CD8-positive, alpha-beta memory T cell (primary cell): Measurements from ENCODE around the gene TCF7. TPM values are rescaled to one million over a fixed set of nuclear protein-coding genes. Genes with fewer than 3 reads are reported as not detected.

Experiments
- CTCF ChIA-PET: fragments of 350-600 bp; sonication (Branson Sonifier 250); formaldehyde crosslinking; loops from one replicate; lab custom pipeline; 2021; ENCODE audit warnings: antibody characterized with exemption; lab: Charles Lee
- POLR2A ChIA-PET: fragments of 350-600 bp; sonication (Branson Sonifier 250); formaldehyde crosslinking; loops from one replicate; lab custom pipeline; 2021; ENCODE audit warnings: antibody characterized with exemption; lab: Charles Lee
- DNase-seq, 5 donors: peaks; one replicate each; pipeline versions ENCODE4 v3.0.0 to v3.0.0-alpha.2; 2020 to 2022; ENCODE audit warnings: mixed read lengths in 1 of 5
- H3K27ac ChIP-seq: one replicate; pipeline ENCODE4 v1.7.0; 2013; ENCODE audit warnings: low read depth, mild to moderate bottlenecking, low read length, moderate library complexity
- H3K27me3 ChIP-seq: 2 replicates; pipeline ENCODE4 v1.7.0; 2013; ENCODE audit warnings: low read length, mild to moderate bottlenecking; ENCODE audit not compliant: insufficient read depth, poor library complexity, severe bottlenecking
- H3K36me3 ChIP-seq: 2 replicates; pipeline ENCODE4 v1.7.0; 2013; ENCODE audit warnings: mild to moderate bottlenecking, low read length, moderate library complexity; ENCODE audit not compliant: insufficient read depth
- H3K4me1 ChIP-seq: 2 replicates; pipeline ENCODE4 v1.7.0; 2013; ENCODE audit warnings: mild to moderate bottlenecking, low read length, moderate library complexity; ENCODE audit not compliant: insufficient read depth
- H3K4me3 ChIP-seq: 2 replicates; pipeline ENCODE4 v1.7.0; 2013; ENCODE audit warnings: mild to moderate bottlenecking, low read length
- H3K9me3 ChIP-seq: 2 replicates; pipeline ENCODE4 v1.7.0; 2013; ENCODE audit warnings: mild to moderate bottlenecking, low read length
- H3K27ac Mint-ChIP-seq, 8 donors: one replicate each; pipeline ENCODE4 v1.8.0; 2020 to 2021; ENCODE audit warnings: mixed read lengths in 8 of 8, mild to moderate bottlenecking in 6 of 8, inconsistent platforms in 3 of 8, moderate library complexity in 3 of 8
- H3K27me3 Mint-ChIP-seq, 2 donors: one replicate each; pipeline ENCODE4 v1.8.0; 2020 to 2021; ENCODE audit warnings: mixed read lengths in 2 of 2, mild to moderate bottlenecking in 1 of 2, moderate library complexity in 1 of 2
- H3K36me3 Mint-ChIP-seq, 3 donors: one replicate each; pipeline ENCODE4 v1.8.0; 2020 to 2021; ENCODE audit warnings: mixed read lengths in 3 of 3, inconsistent platforms in 1 of 3, mild to moderate bottlenecking in 1 of 3
- H3K4me1 Mint-ChIP-seq, 3 donors: one replicate each; pipeline ENCODE4 v1.8.0; 2020 to 2021; ENCODE audit warnings: mixed read lengths in 3 of 3, inconsistent platforms in 1 of 3, mild to moderate bottlenecking in 1 of 3
- H3K4me3 Mint-ChIP-seq, 7 donors: one replicate each; pipeline ENCODE4 v1.8.0; 2020 to 2021; ENCODE audit warnings: mixed read lengths in 7 of 7, mild to moderate bottlenecking in 6 of 7, moderate library complexity in 4 of 7, inconsistent platforms in 2 of 7
- H3K9me3 Mint-ChIP-seq, 5 donors: one replicate each; pipeline ENCODE4 v1.8.0; 2020 to 2022; ENCODE audit warnings: mixed read lengths in 5 of 5, mild to moderate bottlenecking in 3 of 5, moderate library complexity in 2 of 5, inconsistent platforms in 1 of 5
- polyA plus RNA-seq: library from polyadenylated mRNA; unstranded; fragments of 300-500 nt; fragmentation: Illumina TruSeq; gene quantifications from one replicate; pipeline ENCODE4 v1.2.3, GENCODE V29; 2021
- total RNA-seq, 2 experiments: library from RNA; stranded (reverse); gene quantifications; one replicate each; pipeline ENCODE4 v1.2.3, GENCODE V29; 2021

The TCF7 gene
- total and polyA plus RNA-seq, 3 experiments from 2014 or later = 85.2 to 344 (median 89.7) TPM

DNA sequence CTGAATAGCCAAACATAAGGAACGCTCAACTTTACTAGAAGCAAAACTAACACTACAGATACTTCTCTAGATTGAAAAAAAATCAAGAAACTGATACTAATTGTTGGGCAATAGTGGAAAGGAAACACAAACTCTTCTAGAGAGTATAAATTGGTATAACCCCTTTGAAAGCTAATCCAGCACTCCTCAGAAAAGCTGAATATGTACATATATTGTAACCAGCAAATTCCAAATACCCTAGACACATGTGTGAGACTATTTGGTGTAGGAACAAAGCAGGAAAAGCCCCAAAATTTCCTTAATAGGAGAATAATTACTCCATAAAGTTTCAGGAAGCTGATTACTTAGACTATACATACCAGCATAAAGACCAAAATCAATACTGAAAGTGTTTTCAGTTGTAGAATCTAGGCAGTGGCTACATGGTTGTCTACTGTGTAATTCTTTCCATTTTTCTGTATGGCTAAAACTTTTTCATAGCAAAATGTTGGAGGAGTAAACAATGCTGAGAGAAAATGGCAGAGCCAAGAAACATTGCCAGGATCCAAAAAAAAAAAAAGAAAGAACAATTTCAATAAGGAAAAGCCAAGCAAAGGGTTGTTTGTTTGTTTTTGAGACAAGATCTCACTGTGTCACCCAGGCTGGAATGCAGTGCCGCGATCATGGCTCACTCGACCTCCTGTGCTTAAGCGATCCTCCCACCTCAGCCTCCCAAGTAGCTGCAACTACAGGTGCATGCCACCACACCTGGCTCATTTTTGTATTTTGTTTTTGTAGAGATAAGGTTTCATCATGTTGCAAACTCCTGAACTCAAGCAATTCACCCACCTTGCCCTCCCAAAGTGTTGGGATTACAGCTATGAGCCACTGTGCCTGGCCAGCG is 47.3 kb downstream of the TCF7 start:
- no peaks in the 10 kb centered on the region for H3K4me1 ChIP-seq
- ChIA-PET POLR2A (interaction anchor here (1.0 to 2.3 kb wide), 2 partner anchors 10 to 15 kb away, joined by 3 to 8 read pairs; partner anchors contain the start of gene SKP1), CTCF (interaction anchor here (1.2 to 3.1 kb wide), 5 partner anchors 14 to 135 kb away, joined by 4 to 8 read pairs (median 5); no protein-coding TSS in a partner anchor)
- no peak overlapping the region for H3K27ac ChIP-seq
- peaks cover 18 to 79% (median 39%) of the 10 kb centered on the region in 3 donors for H3K36me3 Mint-ChIP-seq
- no peak overlapping the region for H3K4me3 ChIP-seq
- peak overlapping the region in 4 of 8 donors; percentile 38 to 88 (median 62) for H3K27ac Mint-ChIP-seq
- H3K4me3 Mint-ChIP-seq = no peak overlapping the region
- no peaks in the 10 kb centered on the region for H3K9me3 Mint-ChIP-seq
- H3K27me3 ChIP-seq = no peaks in the 10 kb centered on the region
- no peaks in the 10 kb centered on the region for H3K9me3 ChIP-seq
- H3K27me3 Mint-ChIP-seq = no peaks in the 10 kb centered on the region
- H3K36me3 ChIP-seq = peaks cover 56% of the 10 kb centered on the region
- peaks cover 32 to 58% (median 43%) of the 10 kb centered on the region in 3 donors for H3K4me1 Mint-ChIP-seq
- no peak for DNase-seq

DNA sequence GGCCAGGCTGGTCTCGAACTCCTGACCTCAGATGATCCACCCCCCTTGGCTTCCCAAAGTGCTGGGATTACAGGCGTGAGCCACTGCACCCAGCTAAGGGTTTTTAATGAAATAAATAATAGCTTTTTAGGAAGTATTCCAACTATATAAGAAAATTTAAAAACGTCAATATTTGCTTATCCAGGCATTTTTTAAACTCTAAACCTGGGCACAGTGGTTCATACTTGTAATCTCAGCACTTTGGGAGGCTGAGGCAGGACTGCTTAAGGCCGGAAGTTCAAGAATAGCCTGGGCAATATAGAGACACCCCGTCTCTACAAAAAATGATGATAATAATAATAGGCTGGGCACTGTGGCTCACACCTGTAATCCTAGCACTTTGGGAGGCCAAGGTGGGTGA is 48.1 kb downstream of the TCF7 start:
- CTCF ChIA-PET = interaction anchor here (1.2 to 3.1 kb wide), 2 partner anchors 13 to 17 kb away, joined by 4 to 6 read pairs; no protein-coding TSS in a partner anchor
- no peak overlapping the region for H3K27ac Mint-ChIP-seq

DNA sequence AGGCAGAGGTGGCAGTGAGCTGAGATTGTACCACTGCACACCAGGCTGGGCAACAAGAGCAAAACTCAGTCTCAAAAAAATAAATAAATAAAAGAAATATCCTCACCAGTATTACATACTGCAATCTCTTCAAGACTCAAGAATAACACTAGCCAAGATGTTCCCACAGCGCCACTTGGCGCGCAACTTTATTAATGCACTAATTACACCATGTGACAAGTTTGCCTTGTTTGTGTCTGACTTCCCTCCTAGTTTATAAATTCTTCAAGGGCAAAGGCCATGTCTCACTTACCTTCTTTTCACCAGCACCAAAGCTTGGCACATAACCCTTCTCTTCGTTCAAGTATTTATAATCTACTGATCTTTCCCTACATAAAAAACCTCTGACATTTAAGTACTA is 57.5 kb downstream of the TCF7 start:
- ChIA-PET CTCF (interaction anchor here (0.7 to 1.6 kb wide), 2 partner anchors 12 to 49 kb away, joined by 3 to 5 read pairs; no protein-coding TSS in a partner anchor), POLR2A (interaction anchor here (0.8 kb wide), 1 partner anchor 32 kb away, joined by 4 read pairs; no protein-coding TSS in a partner anchor)
- Mint-ChIP-seq H3K27ac (peak overlapping the region in 1 of 8 donors; percentile 24), H3K27me3 (peaks cover 0 to 4% of the 10 kb centered on the region in 2 donors), H3K4me3 (peak overlapping the region in 1 of 7 donors; percentile 37), H3K4me1 (peaks cover 56 to 71% (median 68%) of the 10 kb centered on the region in 3 donors), H3K36me3 (peaks cover 9 to 74% (median 12%) of the 10 kb centered on the region in 3 donors), H3K9me3 (no peaks in the 10 kb centered on the region)
- Histone ChIP-seq H3K27ac (no peak overlapping the region), H3K4me1 (peaks cover 27% of the 10 kb centered on the region), H3K4me3 (no peak overlapping the region), H3K9me3 (no peaks in the 10 kb centered on the region), H3K27me3 (no peaks in the 10 kb centered on the region), H3K36me3 (peaks cover 35% of the 10 kb centered on the region)
- DNase-seq = no peak

More for the DNA sequence above, 48.1 kb downstream of the TCF7 start:
- POLR2A ChIA-PET = interaction anchor here (1.0 kb wide), 1 partner anchor 10 kb away, joined by 3 read pairs; no protein-coding TSS in a partner anchor
- Histone ChIP-seq H3K4me3 (no peak overlapping the region), H3K9me3 (no peaks in the 10 kb centered on the region), H3K36me3 (peaks cover 54% of the 10 kb centered on the region), H3K4me1 (peaks cover 1% of the 10 kb centered on the region), H3K27ac (no peak overlapping the region), H3K27me3 (no peaks in the 10 kb centered on the region)
- Mint-ChIP-seq H3K9me3 (no peaks in the 10 kb centered on the region), H3K4me3 (no peak overlapping the region), H3K27me3 (no peaks in the 10 kb centered on the region), H3K4me1 (peaks cover 34 to 61% (median 44%) of the 10 kb centered on the region in 3 donors), H3K36me3 (peaks cover 18 to 79% (median 35%) of the 10 kb centered on the region in 3 donors)
- no peak for DNase-seq

DNA sequence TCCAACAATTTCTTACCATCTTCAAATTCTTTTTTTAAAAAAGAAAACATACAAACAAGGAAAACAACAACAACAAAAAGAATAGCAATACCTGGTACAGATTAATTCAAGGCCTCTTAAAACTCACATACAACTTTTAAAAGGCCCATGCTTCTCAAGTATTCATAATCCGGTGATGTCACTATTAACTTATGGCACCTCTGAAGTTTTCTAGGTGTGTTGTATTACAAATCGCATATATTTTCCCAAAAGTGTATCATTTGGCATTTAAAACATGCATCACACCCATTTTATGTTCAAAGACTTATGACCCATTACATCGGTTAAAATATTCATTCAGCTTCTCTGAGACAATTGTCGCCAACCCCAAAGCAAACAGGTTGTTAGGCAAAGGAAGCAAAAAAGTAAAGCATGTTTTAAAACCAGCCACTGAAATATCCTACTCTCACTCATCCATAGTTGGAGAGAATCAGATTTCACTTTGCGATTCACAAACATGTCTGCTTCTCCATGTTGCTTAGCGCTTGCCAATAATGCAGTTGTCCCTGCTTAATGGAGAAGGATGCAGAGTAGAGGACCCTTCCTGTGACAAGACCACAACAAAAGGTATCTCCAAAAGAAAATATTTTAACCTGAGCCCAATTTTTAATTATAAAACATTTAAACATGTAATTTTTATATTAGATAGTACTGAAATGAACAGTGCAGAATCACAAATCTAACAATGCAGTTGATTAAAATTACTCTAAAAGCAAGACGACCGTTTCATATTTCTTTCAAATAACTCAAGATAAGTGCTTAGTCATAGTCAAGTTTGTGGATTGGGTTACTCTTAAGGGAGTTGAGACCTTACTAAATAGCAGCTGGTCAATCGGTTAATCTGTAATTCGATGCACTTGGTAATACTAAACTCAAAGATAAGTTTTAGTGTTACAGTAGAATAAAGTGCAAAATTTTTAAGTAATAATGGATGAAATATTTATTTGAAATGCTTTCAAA is 60.7 kb downstream of the TCF7 start:
- peaks cover 19% of the 10 kb centered on the region for H3K36me3 ChIP-seq
- POLR2A ChIA-PET = interaction anchor here (1.0 to 2.9 kb wide), 5 partner anchors 14 to 196 kb away, joined by 3 to 41 read pairs (median 8); partner anchors contain the start of genes PPP2CA and UBE2B
- peaks cover 0 to 1% of the 10 kb centered on the region in 2 donors for H3K27me3 Mint-ChIP-seq
- H3K27ac Mint-ChIP-seq = peak overlapping the region in 6 of 8 donors; percentile 56 to 99 (median 98)
- CTCF ChIA-PET = interaction anchor here (0.8 to 1.2 kb wide), 2 partner anchors 13 to 35 kb away, joined by 3 to 4 read pairs; no protein-coding TSS in a partner anchor
- H3K4me3 ChIP-seq = peak overlapping the region; percentile 86
- H3K9me3 ChIP-seq = no peaks in the 10 kb centered on the region
- no peaks in the 10 kb centered on the region for H3K9me3 Mint-ChIP-seq
- no peaks in the 10 kb centered on the region for H3K27me3 ChIP-seq
- H3K4me1 ChIP-seq = peaks cover 27% of the 10 kb centered on the region
- H3K4me3 Mint-ChIP-seq = peak overlapping the region; percentile 97 to 100 (median 98)
- DNase-seq = no peak
- H3K4me1 Mint-ChIP-seq = peaks cover 40 to 57% (median 51%) of the 10 kb centered on the region in 3 donors
- peaks cover 9 to 51% (median 9%) of the 10 kb centered on the region in 3 donors for H3K36me3 Mint-ChIP-seq
- H3K27ac ChIP-seq = peak overlapping the region; percentile 97

DNA sequence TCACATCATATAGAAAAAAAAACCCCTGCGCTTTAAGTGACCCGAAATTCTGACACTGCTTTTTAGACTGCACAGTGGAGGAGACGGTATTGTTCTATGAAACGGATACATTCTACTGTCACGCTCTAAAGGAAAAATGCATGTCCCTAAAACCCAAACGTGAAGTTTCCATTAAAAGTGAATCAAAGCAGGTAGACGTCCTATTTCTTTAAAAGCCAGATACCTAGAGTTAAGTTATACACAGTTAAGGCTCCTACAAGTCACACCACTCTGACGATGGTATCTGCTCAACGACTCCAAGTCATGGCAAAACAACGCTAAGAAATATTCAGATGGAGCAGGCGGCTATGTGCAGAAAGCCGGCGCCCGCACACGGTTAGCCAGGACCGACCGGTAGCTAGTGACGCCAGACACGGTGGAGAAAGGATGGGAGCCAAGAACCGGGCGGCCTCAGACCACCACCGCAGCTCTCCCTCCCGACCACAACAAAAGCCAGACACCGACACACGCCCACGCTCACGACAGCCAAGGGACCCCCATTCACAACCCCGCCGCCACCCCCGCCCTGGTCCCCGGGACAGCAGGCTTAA is 61.5 kb downstream of the TCF7 start:
- peak in 3 of 5 donors; percentile 42 to 75 (median 62) for DNase-seq
- ChIA-PET POLR2A (interaction anchor here (0.6 to 2.9 kb wide), 14 partner anchors 12 to 350 kb away, joined by 3 to 41 read pairs (median 4); partner anchors contain the start of genes PPP2CA, UBE2B and VDAC1), CTCF (interaction anchor here (0.8 to 2.7 kb wide), 6 partner anchors 14 to 144 kb away, joined by 3 to 11 read pairs (median 4); no protein-coding TSS in a partner anchor)
- peaks cover 25% of the 10 kb centered on the region for H3K4me1 ChIP-seq
- H3K27me3 Mint-ChIP-seq = peaks cover 0 to 1% of the 10 kb centered on the region in 2 donors
- H3K4me1 Mint-ChIP-seq = peaks cover 34 to 48% (median 46%) of the 10 kb centered on the region in 3 donors
- peaks cover 9 to 42% (median 9%) of the 10 kb centered on the region in 3 donors for H3K36me3 Mint-ChIP-seq
- H3K27ac Mint-ChIP-seq = peak overlapping the region; percentile 97 to 99 (median 98)
- H3K4me3 Mint-ChIP-seq = peak overlapping the region; percentile 97 to 100 (median 98)
- no peaks in the 10 kb centered on the region for H3K9me3 ChIP-seq
- H3K27ac ChIP-seq = peak overlapping the region; percentile 97
- peak overlapping the region; percentile 86 for H3K4me3 ChIP-seq
- no peaks in the 10 kb centered on the region for H3K27me3 ChIP-seq
- H3K36me3 ChIP-seq = peaks cover 15% of the 10 kb centered on the region
- no peaks in the 10 kb centered on the region for H3K9me3 Mint-ChIP-seq

DNA sequence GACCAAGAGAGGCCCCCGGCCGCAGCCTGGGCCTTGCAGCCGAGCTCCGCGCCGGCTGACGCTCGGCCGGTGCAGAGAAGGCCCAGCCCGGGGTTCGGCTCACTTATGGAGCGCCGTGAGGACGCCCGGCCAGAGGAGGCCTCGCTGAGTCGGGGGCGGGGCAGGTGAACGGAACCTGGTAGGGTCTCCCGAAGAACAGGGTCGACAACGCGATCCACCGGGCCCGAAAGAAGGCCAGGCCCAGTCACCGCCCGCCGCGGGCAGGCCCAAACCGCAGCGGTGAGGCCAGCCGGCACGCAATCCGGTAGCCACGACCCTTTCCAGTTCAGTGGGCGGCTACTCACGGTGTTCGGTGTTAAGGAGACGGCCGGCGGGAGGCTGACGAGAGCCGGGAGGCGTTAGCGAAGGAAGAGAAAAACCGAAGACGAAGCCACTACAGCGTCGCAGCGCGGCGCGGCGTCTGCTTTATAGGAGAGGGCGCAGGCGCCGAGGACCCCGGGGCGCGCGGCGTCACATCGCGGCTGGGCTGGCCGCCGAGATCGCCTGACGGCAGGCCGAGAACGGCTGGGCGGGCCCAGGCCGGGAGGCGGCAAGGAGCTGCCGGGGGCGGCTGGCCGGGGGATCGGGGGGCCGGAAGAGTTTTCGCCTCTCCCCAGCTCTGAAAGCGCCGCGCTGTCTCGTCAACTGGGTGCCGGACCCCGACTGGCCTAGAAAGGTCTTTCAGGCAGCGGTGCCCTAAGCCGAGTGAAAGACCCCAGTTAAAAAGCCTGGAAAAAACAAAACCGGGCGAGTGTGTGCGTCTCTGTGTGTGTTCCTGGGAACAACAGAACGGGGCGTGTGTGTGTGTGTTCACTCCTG is 62.3 kb downstream of the TCF7 start, which contains the start of gene SKP1:
Gene SKP1 (minus strand): TSS at position 440 of the 858 bp plus-strand sequence. CDS start 2,928 bp downstream, outside the sequence.
- peaks cover 22% of the 10 kb centered on the region for H3K4me1 ChIP-seq
- H3K4me3 ChIP-seq = peak within 1 kb of the TSS; percentile 86
- peaks cover 8% of the 10 kb centered on the region for H3K36me3 ChIP-seq
- Mint-ChIP-seq H3K4me3 (peak within 1 kb of the TSS; percentile 97 to 100 (median 98)), H3K36me3 (peaks cover 5 to 35% (median 7%) of the 10 kb centered on the region in 3 donors), H3K27ac (peak within 1 kb of the TSS; percentile 97 to 99 (median 98)), H3K27me3 (peaks cover 0 to 1% of the 10 kb centered on the region in 2 donors), H3K9me3 (no peaks in the 10 kb centered on the region), H3K4me1 (peaks cover 28 to 41% (median 38%) of the 10 kb centered on the region in 3 donors)
- peak; percentile 75 to 91 (median 88) for DNase-seq
- H3K27ac ChIP-seq = peak within 1 kb of the TSS; percentile 97
- ChIA-PET CTCF (interaction anchor here (0.8 to 2.7 kb wide), 8 partner anchors 14 to 144 kb away, joined by 3 to 11 read pairs (median 4); no protein-coding TSS in a partner anchor), POLR2A (interaction anchor here (0.6 to 2.9 kb wide), 27 partner anchors 10 to 1680 kb away, joined by 3 to 41 read pairs (median 3); partner anchors contain the start of genes CAMLG, PPP2CA, UBE2B and VDAC1)
- no peaks in the 10 kb centered on the region for H3K9me3 ChIP-seq
- H3K27me3 ChIP-seq = no peaks in the 10 kb centered on the region
